Measurements from ENCODE around the gene CTSA. TPM values are rescaled to one million over a fixed set of nuclear protein-coding genes. Genes with fewer than 3 reads are reported as not detected.

Gene CTSA
- total RNA-seq, 3 donors from 2014 or later (not counting 1 experiment from before 2014, with no cell fraction given) = 72.8 to 108 (median 86.8) TPM

DNA sequence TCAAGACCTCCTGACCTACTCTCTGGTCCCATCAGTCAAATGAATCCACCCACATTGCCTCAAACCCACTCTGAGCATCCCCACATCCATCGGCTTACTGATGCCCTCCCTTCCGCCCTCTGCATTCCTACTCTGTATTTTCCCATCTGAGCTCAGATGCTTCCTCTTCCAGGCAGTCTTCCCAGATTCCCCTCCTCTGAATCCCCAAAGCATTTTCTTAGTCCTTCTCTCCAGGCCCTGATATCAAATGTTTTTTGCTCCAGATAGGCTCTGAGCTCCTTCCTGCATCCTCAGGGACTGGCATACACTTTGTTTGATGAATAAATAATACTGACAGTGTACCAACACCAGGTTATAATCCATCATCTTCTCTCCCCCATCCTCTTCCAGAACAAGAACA is 16.9 kb downstream of the CTSA start:
- peaks cover 8% of the 10 kb centered on the region for H3K27me3 ChIP-seq (ENCODE audit: control insufficient read depth, insufficient read depth, low read length)
- H3K4me3 ChIP-seq (ENCODE audit: low read length) = no peak overlapping the region
- peaks cover 23% of the 10 kb centered on the region for H3K4me1 ChIP-seq (ENCODE audit: control insufficient read depth, insufficient read depth, low read length)
- ATAC-seq (no peak), DNase-seq (no peak)
- Mint-ChIP-seq H3K27me3 (ENCODE audit: low read depth in 2 of 2) (no peaks in the 10 kb centered on the region), H3K4me3 (no peak overlapping the region), H3K27ac (no peak overlapping the region), H3K36me3 (no peaks in the 10 kb centered on the region), H3K9me3 (no peaks in the 10 kb centered on the region), H3K4me1 (peaks cover 9 to 16% of the 10 kb centered on the region in 2 donors)
- no peaks in the 10 kb centered on the region for H3K36me3 ChIP-seq (ENCODE audit: control insufficient read depth, insufficient read depth, low read length)
- intact Hi-C loops (cut with micrococcal nuclease) = no loop called here
- TF ChIP-seq, protein P1, sequence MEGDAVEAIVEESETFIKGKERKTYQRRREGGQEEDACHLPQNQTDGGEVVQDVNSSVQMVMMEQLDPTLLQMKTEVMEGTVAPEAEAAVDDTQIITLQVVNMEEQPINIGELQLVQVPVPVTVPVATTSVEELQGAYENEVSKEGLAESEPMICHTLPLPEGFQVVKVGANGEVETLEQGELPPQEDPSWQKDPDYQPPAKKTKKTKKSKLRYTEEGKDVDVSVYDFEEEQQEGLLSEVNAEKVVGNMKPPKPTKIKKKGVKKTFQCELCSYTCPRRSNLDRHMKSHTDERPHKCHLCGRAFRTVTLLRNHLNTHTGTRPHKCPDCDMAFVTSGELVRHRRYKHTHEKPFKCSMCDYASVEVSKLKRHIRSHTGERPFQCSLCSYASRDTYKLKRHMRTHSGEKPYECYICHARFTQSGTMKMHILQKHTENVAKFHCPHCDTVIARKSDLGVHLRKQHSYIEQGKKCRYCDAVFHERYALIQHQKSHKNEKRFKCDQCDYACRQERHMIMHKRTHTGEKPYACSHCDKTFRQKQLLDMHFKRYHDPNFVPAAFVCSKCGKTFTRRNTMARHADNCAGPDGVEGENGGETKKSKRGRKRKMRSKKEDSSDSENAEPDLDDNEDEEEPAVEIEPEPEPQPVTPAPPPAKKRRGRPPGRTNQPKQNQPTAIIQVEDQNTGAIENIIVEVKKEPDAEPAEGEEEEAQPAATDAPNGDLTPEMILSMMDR (IDR thresholded peaks at IDR 0.05) = no peak
- WGBS (ENCODE audit: insufficient coverage) = 100% methylated on average over 2 of the region's 2 CpGs
- H3K27ac ChIP-seq (ENCODE audit: low read length) = no peak overlapping the region
- H3K9me3 ChIP-seq (ENCODE audit: control insufficient read depth, insufficient read depth, low read length) = no peaks in the 10 kb centered on the region

DNA sequence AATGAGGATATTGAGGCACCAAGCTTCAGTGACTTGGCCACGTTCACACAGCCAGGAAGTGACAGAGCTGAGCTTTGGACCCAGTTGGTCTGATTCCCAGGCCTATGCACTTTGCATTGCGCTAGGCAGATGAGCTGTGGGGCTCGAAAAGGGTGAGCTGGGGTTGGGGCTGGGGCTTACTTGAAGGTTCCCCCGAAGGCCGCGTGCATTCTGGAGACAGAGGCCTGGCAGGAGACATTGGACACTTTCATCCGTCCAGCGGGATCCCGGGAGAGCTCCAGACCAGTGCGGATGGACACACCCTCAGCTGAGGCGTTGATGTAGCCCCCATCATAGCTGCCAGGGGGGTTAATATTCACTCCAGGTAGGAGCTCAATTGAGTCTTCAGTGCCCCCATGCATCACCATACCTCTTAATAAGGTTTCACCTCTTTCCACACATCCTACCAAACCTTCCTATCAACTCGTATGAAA is 18.2 kb downstream of the CTSA start:
- DNase-seq (no peak), ATAC-seq (no peak)
- Mint-ChIP-seq H3K4me1 (peaks cover 9 to 16% of the 10 kb centered on the region in 2 donors), H3K36me3 (no peaks in the 10 kb centered on the region), H3K27me3 (ENCODE audit: low read depth in 2 of 2) (peaks cover 0 to 2% of the 10 kb centered on the region in 2 donors), H3K4me3 (no peak overlapping the region), H3K9me3 (no peaks in the 10 kb centered on the region), H3K27ac (peak overlapping the region in 1 of 2 donors; percentile 73)
- intact Hi-C loops (cut with micrococcal nuclease) = no loop called here
- Histone ChIP-seq H3K9me3 (ENCODE audit: control insufficient read depth, insufficient read depth, low read length) (no peaks in the 10 kb centered on the region), H3K4me3 (ENCODE audit: low read length) (no peak overlapping the region), H3K27me3 (ENCODE audit: control insufficient read depth, insufficient read depth, low read length) (peaks cover 8% of the 10 kb centered on the region), H3K27ac (ENCODE audit: low read length) (no peak overlapping the region), H3K4me1 (ENCODE audit: control insufficient read depth, insufficient read depth, low read length) (peaks cover 23% of the 10 kb centered on the region), H3K36me3 (ENCODE audit: control insufficient read depth, insufficient read depth, low read length) (no peaks in the 10 kb centered on the region)
- WGBS (ENCODE audit: insufficient coverage) = 95% methylated on average over 12 of the region's 12 CpGs
- TF ChIP-seq, protein P1 (IDR thresholded peaks at IDR 0.05) = no peak

DNA sequence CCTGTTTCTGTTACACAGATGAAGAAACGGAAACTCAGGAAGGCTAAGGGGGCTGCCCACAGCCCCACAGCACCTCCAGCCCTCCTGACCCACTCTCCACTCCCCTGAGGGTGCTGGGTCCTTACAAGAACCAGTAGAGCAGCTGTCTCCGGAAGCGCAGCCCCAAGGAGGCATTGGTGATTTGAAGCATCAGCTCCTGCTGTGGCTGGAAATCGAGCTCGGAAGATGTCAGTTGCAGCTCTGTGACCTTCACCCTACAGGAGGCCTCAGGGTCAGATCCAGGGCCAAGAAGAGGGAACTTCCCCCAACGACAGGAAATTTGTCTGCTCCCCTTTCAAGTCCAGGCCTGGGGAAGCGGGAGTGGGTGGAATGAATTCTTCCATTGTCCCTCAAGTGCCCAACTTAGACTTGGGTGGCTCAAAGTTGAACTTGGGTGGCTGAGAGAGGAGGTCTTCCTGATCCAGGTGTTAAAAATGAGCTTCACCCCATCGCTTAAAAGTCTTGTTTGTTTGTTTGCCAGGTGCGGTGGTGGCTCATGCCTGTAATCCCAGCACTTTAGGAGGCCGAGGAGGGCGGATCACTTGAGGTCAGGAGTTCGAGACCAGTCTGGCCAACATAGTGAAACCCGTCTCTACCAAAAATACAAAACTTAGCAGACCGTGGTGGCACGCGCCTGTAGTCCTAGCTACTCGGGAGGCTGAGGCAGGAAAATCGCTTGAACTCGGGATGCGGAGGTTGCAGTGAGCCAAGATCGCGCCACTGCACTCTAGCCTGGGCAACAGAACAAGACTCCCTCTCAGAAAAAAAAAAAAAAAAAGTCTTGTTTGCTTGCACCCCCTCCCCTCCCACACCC is 18.9 kb downstream of the CTSA start:
- intact Hi-C loops (cut with micrococcal nuclease) = loop anchor here (1.0 to 2.0 kb wide), 2 partner anchors 19 to 29 kb away; partner anchors contain the start of genes CTSA, NEURL2 and ZSWIM1
- Histone ChIP-seq H3K4me3 (ENCODE audit: low read length) (no peak overlapping the region), H3K27ac (ENCODE audit: low read length) (peak overlapping the region; percentile 26)

More for the DNA sequence above, 18.9 kb downstream of the CTSA start:
- TF ChIP-seq, protein P1 (IDR thresholded peaks at IDR 0.05) = no peak
- ATAC-seq (no peak), DNase-seq (no peak)
- H3K27ac Mint-ChIP-seq = peak overlapping the region; percentile 73 to 88
- no peaks in the 10 kb centered on the region for H3K36me3 Mint-ChIP-seq
- WGBS (ENCODE audit: insufficient coverage) = 91% methylated on average over 22 of the region's 22 CpGs
- H3K9me3 ChIP-seq (ENCODE audit: control insufficient read depth, insufficient read depth, low read length) = no peaks in the 10 kb centered on the region
- H3K4me3 Mint-ChIP-seq = peak overlapping the region; percentile 75
- peaks cover 9 to 16% of the 10 kb centered on the region in 2 donors for H3K4me1 Mint-ChIP-seq
- no peaks in the 10 kb centered on the region for H3K9me3 Mint-ChIP-seq
- peaks cover 10% of the 10 kb centered on the region for H3K27me3 ChIP-seq (ENCODE audit: control insufficient read depth, insufficient read depth, low read length)
- H3K36me3 ChIP-seq (ENCODE audit: control insufficient read depth, insufficient read depth, low read length) = no peaks in the 10 kb centered on the region
- H3K27me3 Mint-ChIP-seq (ENCODE audit: low read depth in 2 of 2) = peaks cover 0 to 3% of the 10 kb centered on the region in 2 donors
- peaks cover 23% of the 10 kb centered on the region for H3K4me1 ChIP-seq (ENCODE audit: control insufficient read depth, insufficient read depth, low read length)
